BJ (cell line): ENCODE measurements around the gene AADAT. TPM values are rescaled to one million over a fixed set of nuclear protein-coding genes. Genes with fewer than 3 reads are reported as not detected.
"Not testable (repeated sequence)": the region's sequence is repeated elsewhere in the genome, so short reads cannot be mapped to it uniquely, and the experiment has no call there.

ENCODE experiments used
- CTCF ChIA-PET: fragments of 350-600 bp; formaldehyde crosslinking; extraction: SDS; loops from one replicate; lab custom pipeline; 2021; ENCODE audit warnings: antibody characterized with exemption, inconsistent platforms; lab: Yijun Ruan, JAX
- POLR2A ChIA-PET: fragments of 300-600 bp; sonication (Branson Sonifier 250); formaldehyde crosslinking; extraction: SDS; loops from one replicate; lab custom pipeline; 2021; ENCODE audit warnings: antibody characterized with exemption; lab: Charles Lee
- DNase-seq: peaks from one replicate; pipeline ENCODE4 v3.0.0-alpha.2; 2011; ENCODE audit warnings: low read depth
- H3K27me3 ChIP-seq: 2 replicates; pipeline ENCODE4 v1.6.0; 2011; ENCODE audit warnings: low read length; ENCODE audit not compliant: control insufficient read depth, insufficient read depth
- H3K36me3 ChIP-seq: 2 replicates; pipeline ENCODE4 v1.5.1; 2011; ENCODE audit warnings: low read length; ENCODE audit not compliant: control insufficient read depth, insufficient read depth
- H3K4me3 ChIP-seq: 2 replicates; pipeline ENCODE4 v1.5.1; 2011; ENCODE audit warnings: low read depth, mild to moderate bottlenecking, control low read depth, low read length
- polyA plus RNA-seq: library from polyadenylated mRNA; depleted of rRNA; stranded (reverse); fragments of >200 nt; gene quantifications from 2 replicates; pipeline ENCODE4 v1.2.3, GENCODE V29; 2011
- TF ChIP-seq, protein P1 (sequence below): IDR thresholded peaks from 2 replicates; pipeline ENCODE4 v1.5.1; 2011; ENCODE audit warnings: low read depth, mild to moderate bottlenecking, control low read depth, inconsistent platforms, low read length, moderate library complexity; ENCODE audit not compliant: insufficient read depth

Gene AADAT
- polyA plus RNA-seq, 1 experiment = 7.8 TPM

DNA sequence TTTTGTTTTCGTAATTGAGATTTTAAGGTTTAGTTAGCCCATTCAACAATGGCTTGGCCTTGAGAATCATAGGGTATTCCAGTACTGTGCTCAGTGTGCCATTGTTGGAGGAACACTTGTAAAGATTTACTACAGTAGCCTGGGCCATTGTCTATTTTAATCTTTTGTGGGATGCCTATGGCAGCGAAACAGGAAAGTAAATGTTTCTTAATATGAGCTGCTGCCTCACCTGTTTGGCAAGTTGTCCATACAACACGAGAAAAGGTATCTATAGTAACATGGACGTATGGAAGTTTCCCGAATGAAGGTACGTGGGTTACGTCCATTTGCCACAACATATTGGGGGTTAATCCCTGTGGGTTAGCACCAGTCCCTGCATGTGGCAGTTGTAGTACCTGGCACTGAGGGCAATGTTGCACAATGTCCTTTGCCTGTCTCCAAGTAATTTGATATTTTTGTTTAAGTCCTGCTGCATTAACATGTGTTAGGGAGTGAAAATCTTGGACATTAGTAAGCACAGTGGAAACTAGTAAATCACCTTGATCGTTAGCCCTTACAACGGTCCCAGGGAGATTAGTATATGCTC, 38.6 kb upstream of the AADAT start:
- no peaks in the 10 kb centered on the region for H3K36me3 ChIP-seq
- H3K4me3 ChIP-seq = no peak overlapping the region
- ChIA-PET POLR2A (no interaction called here), CTCF (no interaction called here)
- TF ChIP-seq, protein P1, sequence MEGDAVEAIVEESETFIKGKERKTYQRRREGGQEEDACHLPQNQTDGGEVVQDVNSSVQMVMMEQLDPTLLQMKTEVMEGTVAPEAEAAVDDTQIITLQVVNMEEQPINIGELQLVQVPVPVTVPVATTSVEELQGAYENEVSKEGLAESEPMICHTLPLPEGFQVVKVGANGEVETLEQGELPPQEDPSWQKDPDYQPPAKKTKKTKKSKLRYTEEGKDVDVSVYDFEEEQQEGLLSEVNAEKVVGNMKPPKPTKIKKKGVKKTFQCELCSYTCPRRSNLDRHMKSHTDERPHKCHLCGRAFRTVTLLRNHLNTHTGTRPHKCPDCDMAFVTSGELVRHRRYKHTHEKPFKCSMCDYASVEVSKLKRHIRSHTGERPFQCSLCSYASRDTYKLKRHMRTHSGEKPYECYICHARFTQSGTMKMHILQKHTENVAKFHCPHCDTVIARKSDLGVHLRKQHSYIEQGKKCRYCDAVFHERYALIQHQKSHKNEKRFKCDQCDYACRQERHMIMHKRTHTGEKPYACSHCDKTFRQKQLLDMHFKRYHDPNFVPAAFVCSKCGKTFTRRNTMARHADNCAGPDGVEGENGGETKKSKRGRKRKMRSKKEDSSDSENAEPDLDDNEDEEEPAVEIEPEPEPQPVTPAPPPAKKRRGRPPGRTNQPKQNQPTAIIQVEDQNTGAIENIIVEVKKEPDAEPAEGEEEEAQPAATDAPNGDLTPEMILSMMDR = no peak
- H3K27me3 ChIP-seq = no peaks in the 10 kb centered on the region
- DNase-seq = no peak

DNA sequence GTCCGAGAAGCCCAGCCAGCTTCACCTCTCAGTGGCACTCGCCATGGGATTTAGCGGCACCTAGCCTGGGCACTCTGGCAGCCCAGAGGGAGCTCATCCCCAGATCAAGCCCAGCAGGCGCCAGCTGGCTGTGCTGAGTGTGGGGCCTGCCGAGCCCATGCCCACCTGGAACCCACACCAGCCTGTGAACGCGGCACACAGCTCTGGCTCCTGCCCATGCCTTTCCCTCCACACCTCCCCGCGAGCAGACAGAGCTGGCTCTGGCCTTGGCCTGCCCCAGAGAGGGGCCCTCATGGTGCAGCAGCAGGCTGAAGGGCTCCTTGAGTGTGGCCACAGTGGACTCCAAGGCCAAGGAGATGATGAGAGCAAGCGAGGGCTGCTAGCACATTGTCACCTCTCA, 38.0 kb upstream of the AADAT start:
- TF ChIP-seq, protein P1 = no peak
- ChIA-PET CTCF (no interaction called here), POLR2A (no interaction called here)
- Histone ChIP-seq H3K27me3 (no peaks in the 10 kb centered on the region), H3K4me3 (no peak overlapping the region), H3K36me3 (no peaks in the 10 kb centered on the region)
- DNase-seq = no peak

DNA sequence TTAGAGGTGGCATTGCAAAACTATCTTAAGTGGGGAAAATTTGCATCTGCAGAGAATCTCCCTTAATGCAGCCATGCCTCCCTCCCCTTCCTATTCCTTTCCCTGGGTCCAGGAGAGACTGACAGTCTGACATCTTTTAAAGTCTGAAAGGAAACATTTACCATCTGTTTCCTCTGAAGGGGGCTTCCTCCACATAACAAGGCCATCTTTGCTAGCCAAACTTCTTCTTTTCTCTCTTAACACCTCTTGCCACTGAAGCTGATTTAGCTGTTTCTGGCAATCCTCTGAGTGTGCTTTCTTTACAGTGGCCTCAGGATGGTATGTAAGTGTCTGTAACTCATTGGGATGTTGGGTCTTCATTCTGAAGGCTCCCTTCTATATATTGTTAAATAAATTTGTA, 34.6 kb upstream of the AADAT start:
- H3K36me3 ChIP-seq = no peaks in the 10 kb centered on the region
- no peaks in the 10 kb centered on the region for H3K27me3 ChIP-seq
- CTCF ChIA-PET = no interaction called here
- H3K4me3 ChIP-seq = no peak overlapping the region
- TF ChIP-seq, protein P1 = no peak
- no peak for DNase-seq
- POLR2A ChIA-PET = no interaction called here

DNA sequence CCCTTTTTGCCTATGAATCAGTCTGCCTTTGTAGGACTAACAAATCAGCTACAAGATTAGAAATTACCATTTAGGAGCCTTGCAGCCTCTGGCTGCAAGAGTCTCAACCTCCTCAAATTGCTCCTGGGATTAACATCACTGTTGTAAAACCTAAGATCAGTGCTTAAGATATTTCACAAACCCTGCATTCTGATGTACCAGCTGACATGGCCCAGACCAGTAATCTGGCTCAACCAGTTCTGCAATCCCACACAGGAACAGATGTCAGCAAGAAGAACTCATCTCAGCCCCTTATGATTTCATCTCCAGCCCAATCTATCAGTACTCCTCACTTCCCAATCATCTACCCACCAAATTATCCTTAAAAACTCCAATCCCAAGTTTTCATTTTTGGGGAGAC, 32.5 kb upstream of the AADAT start:
- CTCF ChIA-PET = interaction anchor here (0.6 kb wide), 1 partner anchor 1870 kb away, joined by 3 read pairs; no protein-coding TSS in a partner anchor
- no peak for DNase-seq
- TF ChIP-seq, protein P1 = no peak
- no peaks in the 10 kb centered on the region for H3K36me3 ChIP-seq
- POLR2A ChIA-PET = no interaction called here
- no peaks in the 10 kb centered on the region for H3K27me3 ChIP-seq
- no peak overlapping the region for H3K4me3 ChIP-seq

DNA sequence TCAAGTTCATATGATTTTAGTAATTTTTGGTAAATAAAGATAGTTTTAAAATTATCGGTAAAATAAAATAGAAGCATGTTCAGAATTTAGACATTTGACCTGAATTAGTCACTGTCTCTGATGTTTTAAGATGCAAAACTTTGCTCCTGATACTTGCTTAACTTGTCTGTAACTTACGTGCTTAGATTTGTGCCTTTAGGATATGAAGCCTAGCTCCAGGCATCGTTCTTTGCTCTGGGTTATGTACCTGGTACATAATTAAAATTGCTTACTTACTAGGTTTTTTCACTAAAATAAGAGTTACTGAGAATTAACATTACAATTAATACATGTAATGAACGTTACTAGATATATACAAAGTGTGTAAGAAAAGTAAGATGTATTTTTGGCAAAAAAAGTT, 24.9 kb upstream of the AADAT start:
- H3K36me3 ChIP-seq = no peaks in the 10 kb centered on the region
- H3K4me3 ChIP-seq = no peak overlapping the region
- DNase-seq = no peak
- TF ChIP-seq, protein P1 = no peak
- H3K27me3 ChIP-seq = 0 out of 2 replicates have a peak, but pooled peaks cover 1% of the 10 kb centered on the region
- CTCF ChIA-PET = no interaction called here
- POLR2A ChIA-PET = no interaction called here

DNA sequence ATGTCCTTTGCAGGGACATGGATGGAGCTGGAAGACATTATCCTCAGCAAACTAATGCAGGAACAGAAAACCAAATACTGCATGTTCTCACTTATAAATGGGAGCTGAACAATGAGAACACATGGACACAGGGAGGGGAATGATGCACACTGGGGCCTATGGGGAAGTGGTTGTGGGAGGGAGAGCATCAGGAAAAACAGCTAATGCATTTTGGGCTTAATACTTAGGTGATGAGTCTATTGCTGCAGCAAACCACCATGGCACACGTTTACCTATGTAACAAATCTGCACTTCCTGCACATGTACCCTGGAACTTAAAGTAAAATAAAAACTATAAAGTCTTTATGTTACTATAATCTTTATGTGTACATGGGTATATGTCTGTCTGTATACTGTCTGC, 24.4 kb upstream of the AADAT start:
- H3K36me3 ChIP-seq, H3K27me3 ChIP-seq, CTCF ChIA-PET, H3K4me3 ChIP-seq, DNase-seq, POLR2A ChIA-PET: not testable (repeated sequence)
